HPDE6-E6E7 (cell line): Measurements from ENCODE around the gene DEXI.

Source experiments
- DNase-seq: peaks from one replicate; pipeline ENCODE4 v3.0.0; 2011; ENCODE audit warnings: missing footprints; ENCODE audit errors: extremely low spot score

The DEXI gene

DNA sequence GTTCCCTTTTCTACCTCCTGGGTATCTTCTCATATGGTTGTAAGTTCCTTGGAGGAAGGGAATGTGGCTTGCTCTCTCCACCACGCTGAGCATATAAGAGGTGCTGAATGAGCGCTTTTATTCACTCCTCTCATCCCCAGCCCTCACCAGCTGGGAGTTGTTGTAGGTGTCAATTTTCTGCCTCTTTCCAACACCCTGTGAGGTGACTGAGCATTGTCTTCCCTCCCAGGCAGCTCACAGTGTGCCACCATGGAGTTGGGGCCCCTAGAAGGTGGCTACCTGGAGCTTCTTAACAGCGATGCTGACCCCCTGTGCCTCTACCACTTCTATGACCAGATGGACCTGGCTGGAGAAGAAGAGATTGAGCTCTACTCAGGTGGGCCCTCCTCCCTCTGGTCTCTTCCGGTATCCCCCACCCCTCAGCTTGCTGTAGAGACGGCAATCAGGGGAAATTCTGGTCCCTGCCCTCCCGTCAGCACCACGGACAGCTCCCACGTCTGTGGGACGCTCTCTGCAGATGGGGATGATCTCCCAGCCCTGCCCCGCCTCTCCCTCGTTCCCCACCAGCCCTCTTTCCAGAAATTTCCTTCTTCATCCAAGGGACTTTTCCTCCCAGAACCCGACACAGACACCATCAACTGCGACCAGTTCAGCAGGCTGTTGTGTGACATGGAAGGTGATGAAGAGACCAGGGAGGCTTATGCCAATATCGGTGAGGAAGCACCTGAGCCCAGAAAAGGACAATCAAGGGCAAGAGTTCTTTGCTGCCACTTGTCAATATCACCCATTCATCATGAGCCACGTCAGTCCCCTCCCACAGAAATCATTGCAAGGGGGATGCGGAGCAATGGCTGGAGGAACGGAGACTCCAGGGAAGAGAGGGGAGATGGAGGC lies 47.0 kb downstream of the DEXI start:
- DNase-seq: no peak

DNA sequence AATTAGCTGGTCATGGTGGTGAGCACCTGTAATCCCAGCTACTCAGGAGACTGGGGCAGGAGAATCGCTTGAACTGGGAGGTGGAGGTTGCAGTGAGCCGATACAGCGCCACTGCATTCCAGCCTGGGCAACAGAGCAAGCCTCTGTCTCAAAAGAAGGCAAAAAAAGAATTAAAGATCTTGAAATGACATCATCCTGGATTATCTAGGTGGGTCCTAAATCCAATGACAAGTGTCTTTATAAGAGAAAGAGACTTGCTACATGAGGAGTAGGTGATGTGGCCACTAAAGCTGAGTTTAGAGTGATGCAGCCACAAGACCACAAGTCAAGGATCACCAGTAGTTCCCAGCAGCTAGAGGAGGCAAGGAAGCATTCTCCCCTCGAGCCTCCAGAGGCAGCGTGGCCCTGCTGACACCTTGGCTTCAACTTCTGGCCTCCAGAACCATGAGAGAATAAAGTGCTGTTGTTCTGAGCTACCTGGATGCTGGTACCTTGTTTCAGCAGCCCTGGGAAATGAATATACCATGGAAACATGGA lies 49.4 kb downstream of the DEXI start:
- no peak for DNase-seq

DNA sequence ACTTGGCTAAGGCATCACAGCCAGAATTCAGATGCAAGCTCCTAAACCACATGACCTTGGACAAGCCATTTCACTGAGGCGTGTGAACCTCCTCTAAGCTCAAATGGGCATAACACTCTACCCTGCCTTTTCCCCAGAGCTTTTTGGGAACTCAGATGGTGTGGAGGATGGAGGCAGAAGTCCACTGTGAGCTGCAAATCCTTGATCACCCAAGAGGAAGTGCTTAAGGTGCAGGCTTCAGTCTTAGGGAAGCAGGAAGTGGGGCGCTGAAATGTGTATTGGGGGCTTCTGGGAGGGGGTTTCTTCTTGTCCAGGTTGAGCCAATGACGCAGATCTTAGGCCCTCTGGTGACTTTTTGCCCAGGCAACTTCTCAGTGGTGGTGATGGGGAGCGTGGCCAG lies 52.4 kb downstream of the DEXI start:
- DNase-seq: no peak

DNA sequence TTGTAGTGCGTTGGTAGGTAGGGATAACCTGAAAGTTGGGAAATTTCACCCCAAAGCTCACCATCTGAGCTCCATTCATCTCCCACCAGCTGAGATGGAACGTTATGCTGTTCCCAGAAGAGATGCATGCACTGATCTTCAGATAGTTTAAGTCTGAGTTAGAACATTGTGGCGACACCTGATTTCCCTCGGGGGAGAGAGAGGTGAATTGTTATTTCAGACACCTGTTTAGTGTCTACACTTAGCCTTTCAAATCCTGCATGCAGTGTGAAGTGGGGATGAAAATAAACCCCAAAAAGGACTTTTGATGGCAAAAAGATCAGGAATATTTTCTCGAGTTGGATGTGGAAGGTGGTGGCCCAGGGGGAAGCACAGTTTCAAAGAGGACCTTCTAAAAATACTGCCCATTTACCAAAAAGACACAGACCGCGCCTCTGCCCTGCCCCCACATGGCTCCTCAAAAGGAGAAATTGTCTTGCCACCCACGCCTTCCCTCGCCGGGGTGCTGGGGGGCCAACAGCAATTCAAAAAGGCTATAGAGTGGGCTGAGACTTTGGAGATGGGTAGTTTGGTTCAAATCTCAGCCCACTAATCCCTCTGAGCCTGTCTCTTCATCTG lies 53.8 kb downstream of the DEXI start:
- DNase-seq: no peak

DNA sequence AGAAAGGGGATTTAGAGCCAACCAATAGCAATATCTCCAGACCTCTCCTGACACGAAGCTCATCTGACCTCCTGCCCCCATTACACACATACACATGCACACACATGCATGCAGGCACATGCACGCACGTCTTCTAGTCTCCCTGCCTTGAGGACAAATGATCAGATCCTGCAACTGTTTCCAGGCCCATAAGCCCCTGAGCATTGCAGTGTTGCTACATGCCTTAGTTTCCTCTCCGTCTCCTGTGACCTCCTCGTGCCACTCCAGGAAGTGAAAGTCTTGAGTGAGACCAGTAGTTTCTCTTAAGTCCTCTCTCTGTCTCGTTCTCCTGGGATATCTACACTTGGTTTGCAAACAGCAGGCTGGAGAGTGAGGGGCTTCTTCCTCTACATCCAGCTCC lies 57.0 kb downstream of the DEXI start:
- DNase-seq: no peak

DNA sequence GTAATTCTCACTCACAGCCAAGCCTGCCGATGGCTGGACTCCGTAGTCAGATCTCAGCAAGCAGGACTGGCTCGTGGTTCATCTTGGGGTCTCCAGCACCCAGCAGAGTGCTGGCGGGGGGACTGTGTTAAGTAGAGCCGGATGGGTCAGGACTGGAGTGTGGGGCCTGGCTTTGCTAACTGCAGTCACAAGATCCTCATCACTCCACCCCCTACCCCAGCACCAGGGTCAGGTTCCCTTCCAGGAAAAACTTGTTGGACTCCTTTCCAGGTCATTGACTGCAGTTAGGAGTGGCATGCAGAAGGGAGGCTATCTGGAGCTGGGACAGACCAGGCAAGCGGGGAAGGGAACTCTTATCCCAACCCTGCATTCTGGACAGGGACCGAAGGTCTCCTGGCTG lies 59.3 kb downstream of the DEXI start:
- DNase-seq: peak; percentile 37

DNA sequence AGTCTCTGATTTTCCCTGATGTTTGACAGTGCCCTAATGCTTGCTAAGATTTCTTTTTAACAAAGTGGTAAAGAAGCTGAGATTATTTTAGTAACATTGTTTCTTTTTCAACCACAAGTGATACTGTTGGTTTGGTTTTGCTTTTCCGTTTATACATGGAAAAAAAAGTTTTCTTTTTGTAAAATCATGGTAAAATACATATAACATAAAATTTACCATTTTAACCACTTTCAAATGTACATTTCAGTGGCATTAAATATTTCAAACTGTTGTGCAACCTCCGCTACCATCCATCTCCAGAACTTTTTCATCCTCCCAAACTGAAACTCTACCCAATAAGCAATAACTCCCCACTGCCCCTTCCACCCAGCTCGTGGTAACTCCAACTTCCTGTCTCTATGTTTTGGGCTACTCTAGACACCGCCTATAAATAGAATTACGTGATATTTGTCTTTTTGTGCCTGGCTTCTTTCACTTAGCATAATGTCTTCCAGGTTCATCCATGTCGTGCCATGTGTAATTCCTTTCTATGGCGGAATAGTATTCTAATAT lies 60.7 kb downstream of the DEXI start:
- DNase-seq: no peak

DNA sequence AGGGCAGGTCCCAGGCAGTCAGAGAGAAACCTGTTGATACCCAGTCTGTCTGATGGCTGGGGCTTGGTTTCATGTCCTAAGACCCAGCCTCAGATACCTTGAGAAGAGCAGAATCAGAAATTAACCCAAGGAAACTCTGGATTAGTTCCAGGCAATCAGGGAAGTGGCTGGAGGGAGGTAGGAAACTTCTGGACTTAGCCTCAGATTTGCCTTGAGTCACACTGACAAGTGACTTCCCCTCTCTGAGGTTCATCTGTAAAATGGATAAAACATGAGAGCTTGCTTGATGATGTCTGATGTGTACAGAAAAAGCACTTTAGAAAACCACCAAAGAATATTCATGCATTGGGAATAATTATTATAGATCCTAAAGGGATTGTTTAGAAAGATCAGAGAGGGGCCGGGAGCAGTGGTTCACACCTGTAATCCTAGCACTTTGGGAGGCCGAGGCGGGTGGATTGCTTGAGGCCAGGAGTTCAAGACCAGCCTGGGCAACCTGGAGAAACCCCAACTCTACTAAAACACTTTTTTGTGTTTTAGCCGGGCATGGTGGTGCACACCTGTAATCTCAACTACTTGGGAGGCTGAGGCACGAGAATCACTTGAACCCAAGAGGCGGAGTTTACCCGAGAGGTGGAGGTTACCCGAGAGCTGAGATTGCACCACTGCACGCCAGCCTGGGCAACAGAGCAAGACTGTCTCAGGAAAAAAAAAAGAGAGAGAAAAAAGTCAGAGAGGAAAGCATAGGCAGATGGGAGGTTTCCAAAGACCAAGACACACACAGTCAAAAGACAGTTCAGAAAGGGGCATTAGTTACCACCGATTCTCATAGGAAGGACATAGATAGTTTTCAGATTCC lies 61.4 kb downstream of the DEXI start:
- DNase-seq: no peak

DNA sequence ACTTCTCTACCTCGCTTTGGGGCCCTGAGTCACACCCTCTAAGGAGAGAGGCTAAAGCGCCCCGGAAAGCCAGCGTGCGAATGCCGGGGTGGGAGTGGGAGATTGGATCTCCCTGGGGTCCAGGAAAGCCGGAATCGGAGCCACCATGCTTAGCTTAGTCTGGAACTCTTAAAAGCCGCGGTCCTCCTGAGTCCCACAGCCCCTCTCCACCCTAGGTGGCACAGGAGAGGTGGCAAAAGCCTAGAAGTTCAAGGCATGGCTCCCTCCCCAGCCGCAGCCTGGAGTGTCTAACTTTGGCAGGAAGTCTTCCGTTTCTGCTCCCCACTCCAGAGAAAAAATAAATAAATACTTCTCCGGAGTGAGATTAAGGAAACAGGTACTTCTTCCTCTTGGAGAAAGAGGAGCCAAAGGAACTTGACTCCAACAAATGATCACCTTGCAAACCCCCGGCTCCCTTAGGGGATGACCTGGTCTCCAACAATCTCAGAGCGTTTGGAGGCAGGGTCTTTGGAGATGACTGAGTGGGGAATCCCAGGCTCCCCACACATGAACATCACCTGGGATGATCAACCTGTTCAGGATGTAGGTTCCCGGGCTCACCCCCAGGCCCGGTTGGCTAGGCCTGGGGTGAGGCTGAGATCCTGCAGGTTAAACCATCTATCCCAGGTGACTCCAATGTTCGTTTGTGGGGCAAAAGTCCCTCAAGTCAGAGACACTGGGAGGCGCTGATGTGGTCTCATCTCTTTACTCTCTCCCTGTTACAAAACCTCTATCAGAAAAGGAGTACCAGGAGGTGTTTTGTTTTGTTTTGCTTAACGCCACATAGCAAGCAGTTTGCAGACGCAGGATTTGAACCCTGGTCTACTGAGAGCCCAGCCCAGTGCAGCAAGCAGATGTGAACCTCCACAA lies 62.3 kb downstream of the DEXI start:
- no peak for DNase-seq
